ENCODE results near the gene CDKN1C. TPM values are rescaled to one million over a fixed set of nuclear protein-coding genes. Genes with fewer than 3 reads are reported as not detected.
"Not testable (repeated sequence)": the region's sequence is repeated elsewhere in the genome, so short reads cannot be mapped to it uniquely, and the experiment has no call there.

CDKN1C gene
- total RNA-seq, 1 donor from 2014 or later: 27.7 TPM

DNA sequence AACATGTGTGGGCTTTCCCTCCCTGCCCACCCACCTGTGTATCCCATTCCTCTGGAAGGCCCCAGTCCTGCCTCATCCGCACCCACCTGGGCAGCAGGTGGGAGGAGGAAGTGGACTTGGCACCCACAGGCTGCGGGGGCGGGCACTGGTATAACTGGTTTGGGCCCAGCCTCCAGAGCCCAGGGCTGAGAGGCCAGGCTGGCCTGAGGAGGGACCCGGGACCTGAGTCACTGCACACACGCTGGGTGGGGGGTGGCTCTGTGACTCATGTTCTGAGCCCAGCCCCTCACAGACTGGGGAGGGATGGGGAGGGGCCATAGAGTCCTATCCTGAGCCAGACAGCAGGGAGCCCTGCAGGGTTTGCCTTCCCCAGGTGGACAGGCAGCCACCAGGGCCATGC is 26.9 kb upstream of the CDKN1C start:
- no peak overlapping the region for H3K4me3 ChIP-seq (ENCODE audit: low read depth, low read length)
- TF ChIP-seq, protein P1, sequence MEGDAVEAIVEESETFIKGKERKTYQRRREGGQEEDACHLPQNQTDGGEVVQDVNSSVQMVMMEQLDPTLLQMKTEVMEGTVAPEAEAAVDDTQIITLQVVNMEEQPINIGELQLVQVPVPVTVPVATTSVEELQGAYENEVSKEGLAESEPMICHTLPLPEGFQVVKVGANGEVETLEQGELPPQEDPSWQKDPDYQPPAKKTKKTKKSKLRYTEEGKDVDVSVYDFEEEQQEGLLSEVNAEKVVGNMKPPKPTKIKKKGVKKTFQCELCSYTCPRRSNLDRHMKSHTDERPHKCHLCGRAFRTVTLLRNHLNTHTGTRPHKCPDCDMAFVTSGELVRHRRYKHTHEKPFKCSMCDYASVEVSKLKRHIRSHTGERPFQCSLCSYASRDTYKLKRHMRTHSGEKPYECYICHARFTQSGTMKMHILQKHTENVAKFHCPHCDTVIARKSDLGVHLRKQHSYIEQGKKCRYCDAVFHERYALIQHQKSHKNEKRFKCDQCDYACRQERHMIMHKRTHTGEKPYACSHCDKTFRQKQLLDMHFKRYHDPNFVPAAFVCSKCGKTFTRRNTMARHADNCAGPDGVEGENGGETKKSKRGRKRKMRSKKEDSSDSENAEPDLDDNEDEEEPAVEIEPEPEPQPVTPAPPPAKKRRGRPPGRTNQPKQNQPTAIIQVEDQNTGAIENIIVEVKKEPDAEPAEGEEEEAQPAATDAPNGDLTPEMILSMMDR (conservative IDR thresholded peaks at IDR 0.05; ENCODE audit: low read depth, low read length): no peak
- no peak for DNase-seq (ENCODE audit: low read depth)

DNA sequence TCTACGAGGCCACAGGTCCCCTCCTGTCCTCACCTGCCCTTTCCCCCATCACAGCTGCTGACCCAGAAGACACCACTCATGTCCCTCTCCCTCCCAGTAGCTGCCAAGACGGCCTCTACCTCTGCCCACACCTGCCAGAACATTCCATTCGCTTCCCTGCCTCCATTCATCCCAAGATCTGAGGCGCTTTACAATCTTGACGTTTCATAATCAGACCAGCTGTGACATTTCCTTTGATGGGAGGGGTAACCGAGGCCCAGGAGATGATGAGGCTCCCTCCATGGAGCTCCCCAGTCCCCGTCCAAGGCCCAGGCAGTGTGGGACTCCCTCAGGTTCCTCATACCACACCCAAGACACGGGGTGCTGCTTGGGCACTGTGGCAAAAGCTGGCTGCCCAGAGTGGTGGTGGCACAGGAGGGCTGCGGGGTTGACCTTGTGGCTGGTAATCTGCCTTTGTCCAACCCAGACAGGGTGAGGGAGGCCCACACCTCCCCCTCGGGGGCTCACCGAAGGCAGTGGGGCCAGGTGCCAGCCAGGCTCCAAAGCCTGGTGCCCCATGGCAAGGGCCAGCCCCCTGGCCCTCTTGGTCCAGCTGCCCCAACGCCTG is 26.3 kb upstream of the CDKN1C start:
- no peak overlapping the region for H3K4me3 ChIP-seq (ENCODE audit: low read depth, low read length)
- TF ChIP-seq, protein P1 (conservative IDR thresholded peaks at IDR 0.05; ENCODE audit: low read depth, low read length): no peak
- DNase-seq (ENCODE audit: low read depth): no peak

DNA sequence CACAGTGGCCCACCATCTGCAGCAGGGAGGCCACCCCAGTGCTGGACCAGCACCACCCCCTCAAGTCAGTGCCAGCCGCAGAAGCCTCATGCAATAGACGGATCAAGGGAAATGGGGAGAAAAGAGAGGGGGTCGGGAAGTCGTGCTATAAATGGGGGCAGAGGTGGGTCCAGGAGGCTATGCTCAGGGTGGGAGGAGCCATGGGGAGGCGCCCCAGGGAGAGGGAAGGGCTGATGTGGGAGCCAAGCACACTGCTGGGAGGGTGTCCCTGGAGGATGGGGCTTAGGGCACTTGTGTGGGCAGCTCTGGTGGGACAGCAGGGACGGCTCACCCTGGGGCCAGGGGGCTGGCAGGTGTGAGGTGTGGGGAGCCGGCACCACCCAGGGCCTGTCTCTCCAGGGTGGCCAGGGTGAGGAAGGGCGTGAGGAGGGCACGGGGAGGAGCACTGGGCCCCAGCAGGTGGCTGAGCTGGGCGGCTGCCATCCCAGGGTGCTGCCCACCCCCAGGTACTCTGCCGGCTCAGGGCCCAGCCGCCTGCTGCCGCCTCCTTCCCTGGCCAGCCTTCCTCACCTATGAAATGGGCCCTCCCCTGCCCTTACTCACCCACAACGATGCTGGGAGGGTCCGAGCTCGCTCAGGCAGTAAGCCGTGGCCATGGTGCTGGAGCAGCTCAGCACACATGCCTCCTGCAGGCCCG is 25.7 kb upstream of the CDKN1C start:
- no peak overlapping the region for H3K4me3 ChIP-seq (ENCODE audit: low read depth, low read length)
- TF ChIP-seq, protein P1 (conservative IDR thresholded peaks at IDR 0.05; ENCODE audit: low read depth, low read length): no peak
- no peak for DNase-seq (ENCODE audit: low read depth)

DNA sequence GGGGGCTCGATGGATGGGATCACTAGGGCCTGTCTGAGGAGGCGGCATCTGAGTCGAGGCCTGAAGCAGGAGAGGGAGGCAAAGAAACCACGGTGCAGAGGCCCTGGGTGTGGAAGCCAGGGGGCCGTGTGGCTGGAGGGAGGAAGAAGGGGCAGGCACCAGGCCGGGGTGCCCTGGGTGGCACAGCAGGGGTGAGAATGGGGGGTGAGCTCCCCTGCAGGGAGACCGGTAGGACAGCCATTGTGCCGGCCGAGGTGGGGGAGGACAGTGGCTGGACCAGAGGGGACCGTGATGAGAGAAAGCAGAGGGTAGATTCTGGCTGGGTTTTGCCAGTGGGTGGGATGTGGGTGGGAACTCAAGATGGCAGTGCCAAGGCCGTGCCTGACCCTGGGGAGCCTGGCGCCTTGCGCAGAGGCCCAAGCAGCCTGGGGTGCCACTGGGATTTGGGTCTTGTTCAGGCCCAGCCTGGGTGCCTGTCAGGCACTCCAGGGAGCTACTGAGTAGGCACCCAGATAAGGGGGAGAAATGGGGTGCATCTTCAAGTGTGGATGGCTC is 24.9 kb upstream of the CDKN1C start:
- H3K4me3 ChIP-seq (ENCODE audit: low read depth, low read length): no peak overlapping the region
- TF ChIP-seq, protein P1 (conservative IDR thresholded peaks at IDR 0.05; ENCODE audit: low read depth, low read length): no peak
- DNase-seq (ENCODE audit: low read depth): no peak

DNA sequence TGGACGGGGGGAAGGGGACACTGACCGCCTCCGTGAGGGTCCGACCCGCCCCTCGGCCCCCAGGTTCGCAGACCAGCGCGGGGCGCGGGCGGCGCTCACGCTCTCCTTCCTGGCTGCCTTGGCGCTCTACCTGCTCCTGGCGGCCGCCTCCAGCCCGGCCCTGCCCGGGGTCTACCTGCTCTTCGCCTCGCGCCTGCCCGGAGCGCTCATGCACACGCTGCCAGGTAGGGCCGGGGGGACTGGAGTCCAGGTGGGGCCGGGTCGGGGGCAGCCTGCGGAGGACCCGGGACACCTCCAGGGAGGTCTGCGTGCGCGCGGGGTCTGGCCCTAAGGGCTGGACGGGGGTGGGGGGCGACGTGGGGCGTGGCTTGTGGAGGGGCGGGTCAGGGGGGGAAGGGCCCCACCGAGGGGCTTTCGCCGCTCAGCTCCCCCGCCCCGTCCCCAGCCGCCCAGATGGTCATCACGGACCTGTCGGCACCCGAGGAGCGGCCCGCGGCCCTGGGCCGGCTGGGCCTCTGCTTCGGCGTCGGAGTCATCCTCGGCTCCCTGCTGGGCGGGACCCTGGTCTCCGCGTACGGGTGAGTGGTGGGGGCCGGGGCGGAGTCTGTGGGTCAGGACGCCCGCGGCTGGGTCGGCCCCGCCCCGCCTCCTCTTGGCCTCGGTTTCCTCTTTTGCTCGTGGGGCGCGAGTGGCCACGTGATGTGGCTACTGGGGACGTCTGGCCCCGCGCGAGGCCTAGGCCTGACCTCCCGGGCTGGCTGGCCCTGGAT is 23.7 kb upstream of the CDKN1C start:
- TF ChIP-seq, protein P1 (conservative IDR thresholded peaks at IDR 0.05; ENCODE audit: low read depth, low read length): no peak
- no peak for DNase-seq (ENCODE audit: low read depth)

DNA sequence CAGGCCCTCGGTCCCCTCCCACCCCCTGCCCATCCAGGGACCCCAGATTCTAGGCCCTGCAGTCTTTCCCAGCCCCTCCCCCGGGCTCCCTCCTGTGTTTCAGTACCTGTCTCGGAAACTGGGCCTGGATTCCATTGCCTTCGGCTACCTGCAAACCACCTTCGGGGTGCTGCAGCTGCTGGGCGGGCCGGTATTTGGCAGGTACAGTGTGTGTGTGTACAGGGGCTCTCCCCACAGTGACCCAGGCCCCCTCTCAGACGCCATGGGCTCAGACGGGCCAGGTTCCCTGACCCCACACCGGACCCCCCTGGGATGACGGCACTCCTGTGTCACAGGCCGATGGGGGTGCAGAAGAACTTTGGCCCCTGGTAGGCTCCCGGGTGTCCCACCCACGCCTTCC is 22.6 kb upstream of the CDKN1C start:
- TF ChIP-seq, protein P1 (conservative IDR thresholded peaks at IDR 0.05; ENCODE audit: low read depth, low read length): no peak

More for the DNA sequence above, 23.7 kb upstream of the CDKN1C start:
- no peak overlapping the region for H3K4me3 ChIP-seq (ENCODE audit: low read depth, low read length)

DNA sequence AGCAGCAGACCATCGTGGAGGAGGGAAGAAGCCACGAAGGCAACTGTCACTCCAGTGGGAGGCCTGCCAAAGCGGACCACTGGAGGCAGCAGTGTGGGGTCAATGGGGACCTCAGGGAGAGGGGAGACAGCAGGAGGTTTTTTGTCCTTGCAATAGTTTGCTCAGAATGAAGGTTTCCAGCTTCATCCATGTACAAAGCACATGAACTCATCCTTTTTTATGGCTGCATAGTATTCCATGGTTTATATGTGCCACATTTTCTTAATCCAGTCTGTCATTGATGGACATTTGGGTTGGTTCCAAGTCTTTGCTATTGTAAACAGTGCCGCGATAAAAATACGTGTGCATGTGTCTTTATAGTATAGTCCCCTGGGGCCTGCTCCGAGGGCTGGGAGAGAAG is 19.7 kb upstream of the CDKN1C start:
- H3K4me3 ChIP-seq (ENCODE audit: low read depth, low read length); DNase-seq (ENCODE audit: low read depth): not testable (repeated sequence)

More for the DNA sequence above, 22.6 kb upstream of the CDKN1C start:
- DNase-seq (ENCODE audit: low read depth): no peak
- no peak overlapping the region for H3K4me3 ChIP-seq (ENCODE audit: low read depth, low read length)

Data from epithelial cell of proximal tubule (primary cell).